SKM-1 (cell line): Measurements from ENCODE around the gene FARSA.
A peak's percentile ranks its signal among the peaks of the same experiment; 100 is the strongest.
"Not testable (repeated sequence)": the region's sequence is repeated elsewhere in the genome, so short reads cannot be mapped to it uniquely, and the experiment has no call there.

ENCODE experiments used
- DNase-seq: peaks from one replicate; lab custom pipeline; 2025; ENCODE audit not compliant: unreplicated experiment; lab: John Stamatoyannopoulos, UW

Gene FARSA

GRCh38 chr19:12937927-12938778 is 4.6 kb upstream of the FARSA start, which contains the start of gene CALR:
TSS of gene CALR (plus strand) at chr19:12938609. CDS start at chr19:12938680, 71 bp downstream.
- DNase-seq: peak; percentile 98

GRCh38 chr19:12937093-12937926 is 3.8 kb upstream of the FARSA start:
- DNase-seq: peak; percentile 78

GRCh38 chr19:12936582-12936981 is 3.1 kb upstream of the FARSA start:
- no peak for DNase-seq

GRCh38 chr19:12935071-12935470 is 1.6 kb upstream of the FARSA start:
- DNase-seq: no peak

- DNase-seq: no peak
Measured at GRCh38 chr19:12932392-12933286, 872 bp downstream of the FARSA start.

GRCh38 chr19:12930002-12930645 is 3.4 kb downstream of the FARSA start:
- DNase-seq: no peak

- no peak for DNase-seq
Measured at GRCh38 chr19:12924621-12925310, 8.7 kb downstream of the FARSA start.

- DNase-seq: no peak
Measured at GRCh38 chr19:12922959-12923358, 10.6 kb downstream of the FARSA start.

- no peak for DNase-seq
Measured at GRCh38 chr19:12921047-12921446, 12.5 kb downstream of the FARSA start.

- DNase-seq: no peak
Measured at GRCh38 chr19:12918253-12918652, 15.3 kb downstream of the FARSA start.

- DNase-seq: not testable (repeated sequence)
Measured at GRCh38 chr19:12915860-12916259, 17.7 kb downstream of the FARSA start.

GRCh38 chr19:12913851-12914690 is 19.4 kb downstream of the FARSA start:
- DNase-seq: peak; percentile 59

- DNase-seq: no peak
Measured at GRCh38 chr19:12913011-12913561, 20.4 kb downstream of the FARSA start.

GRCh38 chr19:12912571-12912970 is 20.9 kb downstream of the FARSA start:
- no peak for DNase-seq

GRCh38 chr19:12907166-12907565 is 26.3 kb downstream of the FARSA start:
- DNase-seq: no peak

- no peak for DNase-seq
Measured at GRCh38 chr19:12899891-12900518, 33.5 kb downstream of the FARSA start.

GRCh38 chr19:12896460-12896859 is 37.1 kb downstream of the FARSA start:
- no peak for DNase-seq

- no peak for DNase-seq
Measured at GRCh38 chr19:12893582-12893981, 39.9 kb downstream of the FARSA start.
